Kidney epithelial cell (primary cell): ENCODE measurements around the gene UBE3D. TPM values are rescaled to one million over a fixed set of nuclear protein-coding genes. Genes with fewer than 3 reads are reported as not detected.
"Not testable (repeated sequence)": the region's sequence is repeated elsewhere in the genome, so short reads cannot be mapped to it uniquely, and the experiment has no call there.

ENCODE experiments used
- DNase-seq: peaks from one replicate; pipeline ENCODE4 v3.0.0-alpha.2; 2010; ENCODE audit warnings: low read depth
- H3K27me3 ChIP-seq: 2 replicates; pipeline ENCODE4 v1.6.0; 2011; ENCODE audit warnings: low read length; ENCODE audit not compliant: control insufficient read depth, insufficient read depth
- H3K36me3 ChIP-seq: 2 replicates; pipeline ENCODE4 v1.5.1; 2011; ENCODE audit warnings: low read length; ENCODE audit not compliant: control insufficient read depth, insufficient read depth
- H3K4me3 ChIP-seq: 2 replicates; pipeline ENCODE4 v1.5.1; 2011; ENCODE audit warnings: low read depth, mild to moderate bottlenecking, control low read depth, low read length
- total RNA-seq: library from RNA; depleted of rRNA; stranded (reverse); fragments of >200 nt; gene quantifications from 2 replicates; pipeline ENCODE4 v1.2.3, GENCODE V29; 2015
- TF ChIP-seq, protein P1 (sequence below): IDR thresholded peaks from 2 replicates; pipeline ENCODE4 v1.5.1; 2011; ENCODE audit warnings: mild to moderate bottlenecking, moderate library complexity, low read length, control low read depth, inconsistent platforms; ENCODE audit not compliant: insufficient read depth, poor library complexity, severe bottlenecking

UBE3D gene
- total RNA-seq, 1 donor from 2014 or later, result 11.6 TPM

DNA sequence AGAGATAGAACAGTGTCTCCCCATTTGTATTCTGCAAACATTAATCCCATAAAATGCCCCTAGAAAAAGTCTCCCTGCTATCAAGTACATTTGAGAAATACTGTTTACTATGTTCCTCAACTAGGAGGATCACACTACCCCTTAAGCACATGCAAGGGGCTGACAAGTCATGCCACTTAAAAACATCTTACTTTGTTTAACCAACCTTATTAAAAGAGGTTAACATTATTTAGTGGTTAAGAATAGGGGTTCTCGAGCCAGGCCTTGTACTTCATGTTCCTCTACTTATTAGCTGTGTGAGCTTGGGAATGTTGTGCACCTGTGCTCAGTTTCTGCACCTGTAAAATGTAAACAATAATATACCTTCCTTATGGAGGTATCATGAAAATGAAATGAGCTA, 113.7 kb downstream of the UBE3D start:
- no peak overlapping the region for H3K4me3 ChIP-seq
- TF ChIP-seq, protein P1, sequence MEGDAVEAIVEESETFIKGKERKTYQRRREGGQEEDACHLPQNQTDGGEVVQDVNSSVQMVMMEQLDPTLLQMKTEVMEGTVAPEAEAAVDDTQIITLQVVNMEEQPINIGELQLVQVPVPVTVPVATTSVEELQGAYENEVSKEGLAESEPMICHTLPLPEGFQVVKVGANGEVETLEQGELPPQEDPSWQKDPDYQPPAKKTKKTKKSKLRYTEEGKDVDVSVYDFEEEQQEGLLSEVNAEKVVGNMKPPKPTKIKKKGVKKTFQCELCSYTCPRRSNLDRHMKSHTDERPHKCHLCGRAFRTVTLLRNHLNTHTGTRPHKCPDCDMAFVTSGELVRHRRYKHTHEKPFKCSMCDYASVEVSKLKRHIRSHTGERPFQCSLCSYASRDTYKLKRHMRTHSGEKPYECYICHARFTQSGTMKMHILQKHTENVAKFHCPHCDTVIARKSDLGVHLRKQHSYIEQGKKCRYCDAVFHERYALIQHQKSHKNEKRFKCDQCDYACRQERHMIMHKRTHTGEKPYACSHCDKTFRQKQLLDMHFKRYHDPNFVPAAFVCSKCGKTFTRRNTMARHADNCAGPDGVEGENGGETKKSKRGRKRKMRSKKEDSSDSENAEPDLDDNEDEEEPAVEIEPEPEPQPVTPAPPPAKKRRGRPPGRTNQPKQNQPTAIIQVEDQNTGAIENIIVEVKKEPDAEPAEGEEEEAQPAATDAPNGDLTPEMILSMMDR, result no peak
- no peaks in the 10 kb centered on the region for H3K36me3 ChIP-seq
- no peaks in the 10 kb centered on the region for H3K27me3 ChIP-seq
- DNase-seq, result no peak

DNA sequence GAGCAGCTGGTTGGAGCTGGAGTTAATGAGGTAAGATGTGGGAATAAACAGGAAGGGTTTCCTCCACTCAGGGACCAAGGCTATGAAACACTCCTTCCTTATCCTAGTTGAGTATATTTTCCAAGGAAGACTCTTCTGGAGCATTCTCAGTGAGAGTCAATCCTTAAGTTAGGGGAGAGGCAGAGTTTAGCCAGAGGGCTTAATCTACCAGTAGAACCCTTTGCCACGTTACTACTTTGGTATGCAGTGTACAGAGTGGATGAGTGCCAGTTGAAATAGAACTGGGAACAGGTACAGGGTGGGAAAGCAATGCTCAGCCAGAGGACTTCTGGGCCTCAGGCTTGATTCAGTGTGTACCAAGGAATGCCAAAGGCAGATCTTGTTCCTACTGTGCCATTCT, 114.3 kb downstream of the UBE3D start:
- Histone ChIP-seq H3K27me3 (no peaks in the 10 kb centered on the region), H3K4me3 (no peak overlapping the region), H3K36me3 (no peaks in the 10 kb centered on the region)
- TF ChIP-seq, protein P1, result no peak
- DNase-seq, result no peak

DNA sequence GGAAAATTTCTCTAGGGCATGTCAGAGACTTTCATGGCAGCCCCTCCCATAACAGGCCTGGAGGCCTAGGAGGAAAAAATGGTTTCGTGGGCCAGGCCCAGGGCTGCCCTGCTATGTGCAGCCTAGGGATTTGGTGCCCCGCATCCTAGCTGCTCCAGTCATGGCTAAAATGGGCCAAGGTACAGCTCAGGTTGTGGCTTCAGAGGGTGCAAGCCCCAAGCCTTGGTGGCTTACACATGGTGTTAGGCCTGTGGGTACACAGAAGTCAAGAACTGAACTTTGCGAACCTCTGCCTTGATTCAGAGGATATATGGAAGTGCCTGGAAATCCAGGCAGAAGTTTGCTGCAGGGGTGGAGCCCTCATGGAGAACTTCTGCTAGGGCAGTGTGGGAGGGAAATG, 134.7 kb downstream of the UBE3D start:
- H3K36me3 ChIP-seq, DNase-seq, H3K27me3 ChIP-seq, H3K4me3 ChIP-seq: not testable (repeated sequence)

DNA sequence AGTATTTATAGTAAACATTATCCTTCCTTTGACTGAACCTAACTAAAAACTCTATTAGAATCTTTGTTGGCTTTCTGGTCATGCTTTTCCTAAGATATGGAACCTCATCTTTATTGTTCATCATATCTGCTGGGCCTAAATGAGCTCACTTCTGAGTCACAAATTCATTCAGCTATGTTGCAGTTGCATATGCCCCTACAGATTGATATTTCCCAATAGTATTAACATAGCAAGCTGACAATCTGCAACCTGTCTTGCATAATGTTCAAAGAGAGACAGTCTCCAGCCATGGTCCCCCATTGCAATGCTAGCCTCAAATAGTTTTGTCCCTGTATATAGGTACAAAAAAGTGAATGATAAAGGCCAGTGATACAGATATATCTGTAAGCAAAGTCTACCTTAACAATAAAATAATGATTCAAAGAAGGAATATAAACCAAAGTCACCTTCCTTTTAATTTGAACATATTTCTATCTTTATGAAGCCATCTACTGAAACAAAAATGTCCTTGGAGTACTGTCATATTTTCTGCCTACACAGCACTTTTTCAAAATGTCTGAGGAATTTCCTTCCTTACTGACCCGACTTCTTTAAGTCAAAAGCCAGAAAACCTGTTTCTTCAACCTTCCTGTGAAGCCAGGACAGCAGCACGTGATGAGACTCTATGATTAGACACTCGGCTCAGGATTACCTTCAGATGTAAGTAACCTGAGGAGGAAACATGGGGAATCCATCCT, 140.7 kb downstream of the UBE3D start:
- DNase-seq, result no peak
- Histone ChIP-seq H3K36me3 (no peaks in the 10 kb centered on the region), H3K27me3 (no peaks in the 10 kb centered on the region), H3K4me3 (no peak overlapping the region)
- TF ChIP-seq, protein P1, result no peak

DNA sequence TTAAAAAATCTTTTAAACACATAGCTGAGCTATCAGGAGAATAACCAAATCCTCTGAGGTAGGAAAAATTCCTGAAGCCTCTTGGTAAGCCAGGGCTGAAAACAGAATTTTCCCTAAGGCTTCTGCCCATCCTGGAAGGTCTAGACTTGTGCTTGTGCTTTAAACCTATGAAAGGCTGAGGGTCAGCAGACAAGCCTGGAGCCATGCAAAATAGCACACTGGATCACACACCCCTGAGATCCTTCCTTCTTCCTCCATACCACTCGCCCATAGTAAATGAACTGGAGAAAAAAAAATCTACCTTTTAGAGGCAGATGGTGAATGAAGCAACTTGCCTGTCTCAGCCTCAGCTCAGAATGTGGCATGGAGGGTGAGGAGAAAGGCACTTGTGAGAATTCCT, 144.4 kb downstream of the UBE3D start:
- TF ChIP-seq, protein P1, result no peak
- H3K36me3 ChIP-seq, result no peaks in the 10 kb centered on the region
- H3K27me3 ChIP-seq, result no peaks in the 10 kb centered on the region
- H3K4me3 ChIP-seq, result no peak overlapping the region
- no peak for DNase-seq

DNA sequence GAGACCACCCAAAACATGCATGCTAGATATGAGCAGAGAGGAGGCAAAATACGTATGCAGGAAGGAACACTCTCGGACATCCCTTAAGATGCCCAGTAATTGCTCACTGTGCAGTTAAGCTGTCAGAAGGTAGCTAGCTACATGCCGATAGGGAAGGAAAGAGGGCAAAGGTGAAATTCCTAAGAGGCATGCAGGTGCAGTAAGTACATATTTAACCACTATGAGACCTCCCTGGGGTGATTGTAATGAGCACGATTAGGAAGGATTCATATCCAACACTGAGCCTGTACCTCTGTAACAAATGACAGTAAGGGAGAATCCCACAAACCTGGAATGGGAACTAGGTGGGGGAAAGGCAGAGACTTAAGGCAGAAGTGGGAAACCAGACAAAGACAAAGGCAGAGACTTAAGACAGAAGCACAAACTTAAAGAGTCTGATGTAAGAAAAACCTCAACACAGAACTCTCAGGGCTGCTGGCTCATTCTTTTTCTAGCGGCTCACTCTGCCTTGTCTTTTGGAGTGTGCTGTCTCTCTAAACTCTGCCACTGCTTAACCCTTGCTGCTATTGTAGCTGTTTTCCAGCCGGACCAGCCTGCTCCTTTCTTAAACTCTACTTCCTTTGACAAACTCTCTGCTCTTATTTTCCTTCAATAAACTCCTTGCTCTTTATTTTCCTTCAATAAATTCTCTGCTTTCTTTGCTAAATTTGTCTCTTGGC, 148.1 kb downstream of the UBE3D start:
- no peak for DNase-seq
- TF ChIP-seq, protein P1, result no peak

More for the DNA sequence above, 148.1 kb downstream of the UBE3D start:
- no peaks in the 10 kb centered on the region for H3K36me3 ChIP-seq
- H3K4me3 ChIP-seq, result no peak overlapping the region
- no peaks in the 10 kb centered on the region for H3K27me3 ChIP-seq
